HG02642 (cell line): ENCODE measurements around the gene C1orf159.
"Not testable (repeated sequence)": the region's sequence is repeated elsewhere in the genome, so short reads cannot be mapped to it uniquely, and the experiment has no call there.

Source experiments
- ATAC-seq: cut with Tn5 transposase; IDR thresholded peaks from one replicate; pipeline ENCODE4 v1.9.1; 2021; ENCODE audit warnings: mild to moderate bottlenecking; ENCODE audit not compliant: unreplicated experiment, poor library complexity

The C1orf159 gene

DNA sequence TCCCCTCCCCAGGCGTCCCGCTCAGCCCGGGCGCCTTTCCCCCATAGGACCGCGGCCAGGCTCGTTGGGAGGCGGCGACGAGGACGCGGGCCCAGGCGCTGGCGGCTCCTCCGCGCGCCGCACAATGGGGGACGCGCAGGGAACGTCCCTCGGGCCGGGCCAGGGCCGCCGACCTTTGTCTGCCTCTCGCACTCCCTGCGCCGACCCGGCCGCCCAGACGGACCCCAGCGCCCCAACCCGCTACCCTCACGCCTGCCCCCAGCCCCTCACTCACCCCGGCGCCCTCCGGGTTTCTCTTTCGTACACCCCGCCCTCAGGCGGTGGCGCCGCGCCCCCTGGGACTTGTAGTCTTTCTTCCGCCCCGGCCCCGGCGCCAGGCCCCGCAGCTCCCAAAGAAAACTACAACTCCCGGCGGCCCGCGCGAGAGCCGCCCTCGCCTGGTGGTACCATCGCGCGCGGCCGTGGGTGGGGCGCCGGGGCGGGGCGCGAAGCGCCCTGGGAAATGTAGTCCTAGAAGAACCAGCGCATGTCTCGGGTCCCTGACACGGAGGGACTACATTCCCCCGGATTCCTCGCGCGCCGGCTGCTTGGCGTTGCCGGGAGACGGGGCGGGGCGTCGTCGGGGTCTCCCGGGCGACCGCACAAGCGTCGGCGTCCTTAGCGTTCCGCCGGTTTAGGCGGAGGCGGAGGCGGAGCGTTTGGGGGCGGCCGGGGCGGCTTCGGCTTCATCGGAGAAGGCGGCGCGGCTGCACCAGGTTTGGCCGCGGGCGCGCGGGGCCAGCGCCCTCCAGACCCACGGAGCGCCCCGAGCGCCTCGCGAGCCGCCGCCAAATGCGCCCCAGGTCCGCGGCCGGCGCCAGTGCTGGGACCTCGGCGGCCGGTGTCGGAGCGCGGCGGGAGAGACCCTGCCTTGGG lies at the start of gene C1orf159:
C1orf159 (minus strand) TSS at position 304 of the 915 bp plus-strand sequence. CDS start 24,546 bp downstream, outside the sequence.
- ATAC-seq = peak; percentile 88

DNA sequence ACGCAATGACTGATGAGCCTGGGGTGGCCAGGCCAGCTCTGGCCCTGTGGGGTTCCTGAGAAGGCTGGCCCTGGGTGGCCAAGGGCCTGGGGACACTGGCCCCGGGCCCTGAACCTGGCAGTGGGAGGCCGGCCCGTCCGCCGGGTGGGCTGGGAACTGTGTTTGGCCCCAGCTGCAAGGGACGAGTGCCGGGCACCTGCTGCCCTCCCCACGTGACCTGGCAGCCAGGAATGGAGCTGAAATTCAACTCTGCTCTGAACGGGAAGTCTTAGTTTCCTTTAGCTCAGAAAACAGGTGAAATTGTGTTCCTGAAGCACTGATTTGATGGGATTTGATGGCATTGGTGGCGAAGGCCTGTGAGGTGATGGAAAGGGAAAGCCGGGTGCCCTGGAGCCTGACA lies 49.6 kb upstream of the C1orf159 start:
- no peak for ATAC-seq

DNA sequence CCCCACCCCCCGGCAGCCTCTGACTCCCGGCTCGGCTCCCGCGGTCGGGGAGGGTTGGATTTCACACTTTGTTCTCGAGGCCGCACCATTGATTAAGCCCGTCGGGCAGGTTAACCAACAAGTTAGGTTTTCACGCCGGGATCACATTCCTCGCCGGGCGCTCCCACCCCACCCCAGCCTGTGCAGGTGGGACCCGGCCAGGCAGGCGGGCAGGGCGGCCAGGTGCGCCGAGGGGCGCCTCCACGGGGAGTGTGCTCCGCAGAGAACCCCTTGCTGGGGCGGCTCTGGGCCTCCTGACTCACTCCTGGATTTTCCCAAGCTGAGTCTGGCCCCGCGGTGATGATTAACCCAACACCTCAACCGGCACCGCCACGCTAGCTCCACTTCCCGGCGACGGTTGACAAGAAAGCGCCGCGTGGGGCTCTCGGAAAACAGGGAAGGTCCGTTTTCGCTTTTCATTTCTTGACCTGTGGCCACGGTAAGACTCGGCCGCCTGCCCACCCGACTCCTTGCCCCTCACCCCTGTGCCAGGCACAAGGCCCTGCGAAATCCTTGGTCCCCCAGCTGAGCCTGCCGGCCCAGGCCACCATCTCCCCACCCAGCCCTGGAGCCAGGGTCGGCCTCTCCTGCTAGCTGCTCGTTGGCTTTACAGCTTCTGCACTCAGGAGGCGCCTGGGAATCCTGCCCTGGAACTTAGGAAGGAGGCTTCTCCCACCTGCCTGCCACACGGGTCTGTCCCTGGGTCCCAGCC lies 49.0 kb upstream of the C1orf159 start:
- no peak for ATAC-seq

DNA sequence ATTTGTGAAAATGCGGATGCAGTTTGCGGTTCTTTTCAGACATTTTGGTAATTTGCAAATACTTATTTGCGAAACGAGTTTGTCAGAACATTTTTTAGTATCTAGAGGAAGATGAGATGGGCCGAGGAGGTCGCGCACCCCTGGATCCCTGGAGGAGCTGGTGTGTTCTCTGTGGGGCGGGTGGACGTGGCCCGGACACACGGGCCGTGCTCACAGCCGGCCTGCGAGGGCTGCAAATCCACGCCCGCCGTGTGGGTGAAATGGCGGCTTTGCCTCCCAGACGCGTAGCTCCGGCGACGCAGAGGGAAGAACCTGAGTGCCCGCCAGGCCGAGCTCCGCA lies 48.4 kb upstream of the C1orf159 start:
- no peak for ATAC-seq

DNA sequence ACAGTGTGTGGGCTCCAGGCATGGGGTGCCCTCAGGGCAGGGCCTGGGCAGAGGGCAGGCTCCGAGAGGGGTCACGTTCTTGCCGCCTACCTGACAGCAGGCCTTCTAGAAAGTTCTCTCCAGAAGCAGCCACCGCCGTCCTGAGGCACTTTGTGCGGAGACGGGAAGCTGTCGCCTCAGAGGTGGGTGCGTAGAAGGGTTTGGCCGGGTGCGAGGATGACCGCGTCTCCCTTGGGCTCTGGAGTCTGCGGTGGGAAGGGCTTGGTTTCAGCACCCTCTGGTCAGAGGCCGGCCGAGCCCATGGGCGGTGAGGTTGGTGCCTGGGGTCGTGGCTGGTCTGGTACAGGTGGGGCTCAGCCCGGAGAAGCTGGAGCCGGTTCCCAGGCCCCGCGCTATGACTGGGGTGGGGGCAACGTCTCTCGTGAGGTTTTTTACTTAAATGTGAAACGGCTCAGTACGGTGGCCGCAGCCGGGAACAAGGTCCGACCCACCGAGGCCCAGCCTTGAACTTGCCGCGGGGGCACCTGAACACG lies 47.7 kb upstream of the C1orf159 start:
- ATAC-seq = no peak

DNA sequence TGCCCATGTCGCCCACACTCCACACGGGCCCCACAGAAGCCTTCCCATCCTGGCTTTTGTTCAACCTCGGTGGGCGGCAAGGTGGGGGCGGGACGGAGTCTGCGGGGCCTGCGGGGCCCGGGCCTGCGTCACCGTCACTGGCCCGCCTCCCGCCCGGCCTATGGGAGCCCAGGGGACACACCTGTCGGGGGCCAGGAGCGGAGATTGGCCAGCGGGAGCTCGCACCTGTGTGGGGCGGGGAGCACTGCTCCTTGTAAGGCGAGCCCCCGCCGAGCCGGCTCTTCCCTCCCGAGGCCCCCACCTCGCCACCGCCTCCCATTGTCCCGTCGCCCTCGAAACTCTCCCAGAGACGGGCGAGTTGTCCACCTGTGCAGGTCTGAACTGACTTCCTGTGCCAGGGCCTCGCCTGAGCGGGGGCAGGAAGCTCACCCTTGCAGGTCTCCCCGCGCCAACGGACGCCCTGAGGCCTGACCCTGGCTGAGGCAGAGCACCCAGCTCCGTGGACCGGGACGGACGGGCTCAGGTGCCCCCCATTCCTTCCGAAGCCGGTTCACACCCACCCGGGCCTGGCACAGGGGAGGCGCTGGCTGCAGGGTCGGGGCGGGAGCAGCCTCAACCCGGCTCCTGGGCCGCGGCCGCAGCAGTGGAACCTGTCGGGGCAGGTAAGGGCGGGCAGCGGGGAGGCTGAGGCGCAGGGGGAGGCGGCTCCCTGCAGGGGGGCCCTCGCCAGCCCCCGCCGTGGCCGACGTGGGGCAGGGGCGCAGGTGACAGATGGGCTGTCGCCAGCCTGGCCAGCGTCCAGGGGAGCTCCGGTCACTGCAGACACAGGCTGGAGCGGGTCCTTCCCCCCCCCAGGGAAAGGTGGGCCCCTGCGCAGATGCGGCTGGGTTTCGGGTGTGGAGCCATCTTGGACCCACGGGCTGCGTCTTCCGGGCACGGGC lies 47.0 kb upstream of the C1orf159 start:
- ATAC-seq = no peak

DNA sequence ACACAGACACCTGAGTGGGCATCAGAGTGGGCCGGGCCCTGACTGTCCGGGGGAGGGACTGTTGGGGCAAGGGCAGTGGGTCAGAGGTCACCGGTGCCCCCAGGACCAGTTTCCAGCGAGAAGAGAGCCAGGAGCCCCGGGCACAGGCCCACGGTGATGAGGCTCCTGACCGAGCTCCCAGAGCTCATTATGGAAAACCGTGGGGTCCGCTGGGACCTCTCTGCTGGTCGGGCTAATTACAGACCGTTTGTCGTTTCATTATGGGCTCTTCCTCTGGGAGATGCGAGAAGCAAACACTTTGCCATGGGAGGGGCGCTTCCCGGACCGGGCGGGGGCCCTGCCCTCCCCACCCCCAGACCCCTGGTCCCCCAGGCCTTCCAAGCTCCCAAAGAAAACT lies 45.8 kb upstream of the C1orf159 start:
- no peak for ATAC-seq

DNA sequence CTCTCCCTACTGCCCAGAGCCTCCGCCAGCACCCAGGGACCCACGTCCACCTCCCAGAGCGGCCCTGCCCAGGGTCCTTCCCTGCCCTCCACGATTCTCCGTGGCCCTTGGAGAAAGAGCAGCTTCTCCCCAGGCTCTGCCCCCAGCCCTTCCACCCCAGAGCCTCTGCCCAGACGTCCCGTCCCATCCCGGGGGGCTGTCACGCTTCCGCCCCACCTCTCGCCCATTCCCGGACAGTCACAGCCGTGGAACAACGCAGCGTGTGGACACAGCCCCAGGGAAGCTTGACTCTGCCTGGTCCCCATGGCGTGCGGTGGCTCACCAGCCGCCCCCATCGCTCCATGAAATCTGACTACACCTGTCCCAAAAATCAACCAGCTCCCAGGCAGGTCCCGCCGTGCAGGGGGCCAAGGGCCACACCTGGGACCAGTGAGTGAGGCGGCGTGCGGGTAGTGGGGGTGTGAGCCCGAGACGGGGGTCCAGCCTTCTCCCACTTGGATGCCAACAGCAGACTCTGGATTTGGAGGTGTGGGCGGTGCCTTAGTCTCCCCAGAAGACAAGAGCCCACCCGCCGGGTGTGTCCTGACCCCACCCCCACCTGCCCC lies 45.3 kb upstream of the C1orf159 start:
- no peak for ATAC-seq

DNA sequence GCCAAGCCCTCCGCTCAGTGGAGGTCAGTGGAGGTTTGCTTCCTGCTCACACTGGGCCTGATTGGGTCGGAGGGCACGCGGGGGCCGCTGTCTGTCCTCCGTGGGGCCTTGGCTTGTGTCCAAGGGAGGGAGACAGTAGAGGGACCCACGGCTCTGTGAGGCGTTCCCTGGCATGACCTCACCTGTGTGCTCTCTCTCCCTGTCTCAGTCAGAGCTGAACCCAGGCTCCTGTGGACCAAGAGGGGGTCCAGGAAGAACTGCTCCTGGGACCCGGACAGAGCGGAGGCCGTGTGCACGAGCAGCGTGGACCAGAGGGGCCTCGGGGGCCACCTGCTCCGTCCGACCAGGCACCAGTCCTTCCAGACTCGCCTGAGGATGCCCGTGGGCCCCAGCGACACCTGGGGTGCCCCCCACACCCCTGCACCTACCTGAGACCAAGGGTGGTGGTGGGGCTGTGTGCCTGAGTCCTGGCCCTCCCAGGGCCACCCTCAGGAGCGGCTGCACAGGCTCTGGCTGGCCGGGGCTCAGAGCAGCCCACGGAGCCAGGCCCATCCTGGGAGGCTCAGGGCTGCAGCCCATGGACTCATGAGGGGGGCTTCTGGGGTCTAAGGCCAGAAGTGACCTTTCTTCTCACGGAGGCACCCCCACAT lies 44.5 kb upstream of the C1orf159 start:
- ATAC-seq = no peak

DNA sequence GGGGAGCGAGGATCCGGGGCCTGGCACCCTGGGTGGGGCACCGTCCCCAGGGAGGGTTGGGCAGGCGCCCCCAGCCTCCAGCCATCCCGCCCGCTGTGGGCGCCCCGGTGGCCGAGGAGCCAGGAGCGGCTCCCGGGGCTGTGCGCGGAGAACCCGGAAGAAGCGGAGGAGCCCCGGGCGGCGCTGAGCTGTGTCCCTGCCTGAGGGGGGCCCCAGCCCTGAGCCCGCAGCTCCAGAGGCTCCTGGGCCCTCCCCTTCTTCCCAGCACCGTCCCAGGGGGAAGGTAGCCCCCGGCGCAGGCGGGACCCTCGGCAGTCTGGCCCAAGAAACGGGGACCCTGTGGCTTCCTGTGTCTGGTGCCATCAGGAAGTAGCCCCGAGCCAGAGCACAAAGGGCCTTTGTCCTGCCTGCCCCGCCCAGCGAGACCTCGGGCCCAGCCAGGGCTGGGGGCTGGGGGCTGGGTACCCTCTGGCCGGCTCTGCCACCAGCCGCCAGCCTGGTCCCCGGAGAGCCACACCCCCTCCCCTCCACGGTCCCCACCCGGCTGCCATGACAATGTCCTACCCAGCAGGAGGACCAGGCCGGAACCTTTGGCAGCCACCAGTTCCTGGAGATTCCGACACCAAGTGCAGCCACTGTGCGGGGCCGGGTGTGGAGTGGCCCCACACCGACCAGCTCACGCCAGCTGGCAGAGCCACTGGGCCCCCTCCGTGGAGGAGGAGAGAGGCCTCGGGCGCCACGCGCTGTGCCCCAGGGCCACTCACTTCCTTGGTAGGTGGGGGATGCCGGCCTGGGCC lies 42.2 kb upstream of the C1orf159 start:
- peak; percentile 44 for ATAC-seq

DNA sequence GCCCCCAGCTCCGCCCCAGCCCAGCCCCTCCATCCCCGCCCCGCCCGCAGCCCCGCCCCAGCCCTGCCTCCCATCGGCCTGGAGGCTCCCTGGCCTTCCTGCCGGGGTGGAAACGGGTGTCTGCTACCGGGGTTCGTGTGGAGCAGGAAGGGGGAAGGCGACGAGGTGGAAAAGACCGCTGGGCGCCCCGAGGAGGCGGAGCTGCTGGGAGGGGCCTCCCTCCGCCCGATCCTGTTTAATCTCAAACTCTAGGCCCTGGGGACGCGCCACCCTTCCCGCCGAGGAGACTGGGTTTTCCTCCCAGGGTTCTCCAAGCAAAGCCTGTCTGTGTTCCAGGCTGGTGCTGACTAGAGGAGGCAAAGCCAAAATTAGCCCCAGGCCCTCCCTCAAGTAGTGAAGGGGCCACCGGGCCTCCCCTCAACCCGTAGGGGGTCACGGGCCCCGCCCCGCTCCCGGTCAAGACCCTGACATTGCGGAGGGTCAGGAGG lies 41.6 kb upstream of the C1orf159 start:
- peak; percentile 49 for ATAC-seq

DNA sequence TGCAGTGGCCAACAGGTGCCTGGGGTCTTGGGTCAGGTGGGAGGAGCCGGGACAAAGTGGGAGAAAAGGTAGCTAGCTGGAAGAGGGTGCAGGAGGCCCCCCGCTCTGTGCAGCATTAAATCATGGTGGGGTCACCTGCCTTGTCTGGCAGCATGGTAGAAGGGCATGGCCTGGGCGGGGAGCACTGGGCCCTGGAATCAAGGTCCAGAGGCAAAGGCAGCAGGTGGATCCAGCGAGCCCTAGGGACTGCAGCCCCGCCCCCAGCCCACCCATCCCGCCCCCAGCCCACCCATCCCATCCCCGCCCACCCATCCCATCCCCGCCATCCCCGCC lies 41.1 kb upstream of the C1orf159 start:
- ATAC-seq = no peak

DNA sequence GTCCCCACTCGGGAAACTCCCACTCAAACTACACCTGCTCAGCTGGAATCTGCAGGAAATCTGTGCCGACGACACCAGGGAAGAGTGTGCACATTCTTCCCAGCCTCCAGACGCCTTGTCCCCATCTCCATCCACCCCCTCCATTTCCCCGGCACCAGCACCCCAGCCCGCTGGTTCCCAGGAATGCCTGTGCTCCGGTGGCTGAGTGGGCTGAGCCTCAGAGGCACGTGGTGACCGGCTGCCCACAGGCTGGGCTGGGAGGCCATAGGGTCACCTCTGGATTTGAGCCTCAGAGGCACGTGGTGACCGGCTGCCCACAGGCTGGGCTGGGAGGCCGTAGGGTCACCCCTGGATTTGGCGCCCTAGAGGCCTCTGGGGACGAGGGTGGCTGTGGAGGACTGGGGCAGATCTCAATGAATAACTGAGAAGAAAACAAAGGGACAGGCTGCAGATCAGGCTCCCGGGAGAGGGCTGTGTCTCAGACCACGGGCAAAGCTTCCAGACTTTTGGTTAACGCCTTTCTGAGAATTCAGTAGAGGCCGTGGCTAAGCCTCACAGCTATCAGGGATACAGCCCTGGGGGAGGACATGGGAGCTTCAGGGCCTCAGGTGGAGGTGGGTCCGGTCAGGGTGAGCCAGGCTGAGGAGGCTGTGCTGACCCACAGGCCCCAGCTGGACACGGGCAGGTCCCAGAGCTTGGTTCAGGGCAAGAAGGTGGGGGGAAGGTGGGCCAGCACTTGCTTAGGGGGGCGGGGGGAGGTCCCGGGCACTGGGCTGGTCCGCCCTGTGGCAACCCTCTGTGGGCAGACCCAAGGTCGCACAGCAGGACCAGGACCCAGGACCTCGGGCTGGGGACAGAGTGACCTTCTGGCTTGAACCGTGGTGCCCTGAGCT lies 40.5 kb upstream of the C1orf159 start:
- ATAC-seq = no peak

DNA sequence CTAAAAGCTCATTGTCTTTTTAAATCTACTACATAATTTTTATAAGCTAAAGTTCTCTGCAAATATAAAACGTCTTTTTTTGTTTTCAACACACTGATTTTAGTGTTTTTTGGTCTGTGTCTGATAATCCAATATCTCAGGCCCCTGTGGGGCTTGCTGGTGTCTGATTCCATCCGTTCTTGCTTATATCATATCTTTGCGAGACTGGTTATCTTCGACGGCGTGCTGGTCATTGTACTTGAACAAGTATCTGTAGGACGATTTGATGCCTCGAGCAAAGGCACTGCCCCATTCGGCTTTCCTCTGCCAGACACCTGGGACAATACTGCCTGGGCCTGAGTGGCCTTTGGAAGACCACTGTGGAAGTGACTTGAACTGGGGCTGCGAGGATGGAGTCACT lies 39.4 kb upstream of the C1orf159 start:
- ATAC-seq = no peak

DNA sequence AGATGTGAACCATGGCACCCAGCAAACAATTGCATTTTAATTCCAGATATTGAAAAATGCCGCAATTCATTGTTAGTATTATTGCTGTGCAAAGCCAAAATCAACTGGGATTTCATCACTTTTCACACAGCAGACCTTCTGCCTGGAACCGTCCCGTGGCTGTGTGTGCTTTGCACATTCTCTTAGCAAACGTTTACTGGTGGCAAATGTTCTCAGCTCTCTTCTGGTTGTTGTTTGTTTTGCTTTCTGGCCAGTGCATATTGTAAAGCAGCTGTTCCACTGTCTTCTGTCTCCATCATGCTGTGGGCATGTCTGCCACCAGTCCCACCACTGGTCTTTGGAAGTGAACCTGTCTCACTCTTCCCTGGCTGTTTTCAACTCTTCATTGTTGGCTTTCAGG lies 38.0 kb upstream of the C1orf159 start:
- no peak for ATAC-seq

DNA sequence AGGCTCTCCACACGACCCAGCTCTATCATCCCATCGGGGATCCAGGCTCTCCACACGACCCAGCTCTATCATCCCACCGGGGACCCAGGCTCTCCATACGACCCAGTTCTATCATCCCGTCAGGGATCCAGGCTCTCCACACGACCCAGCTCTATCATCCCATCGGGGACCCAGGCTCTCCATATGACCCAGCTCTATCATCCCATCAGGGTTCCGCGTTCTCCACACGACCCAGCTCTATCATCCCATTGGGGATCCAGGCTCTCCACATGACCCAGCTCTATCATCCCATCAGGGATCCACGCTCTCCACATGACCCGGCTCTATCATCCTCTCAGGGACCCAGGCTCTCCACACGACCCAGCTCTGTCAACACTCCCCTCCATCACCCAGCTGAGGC lies 37.3 kb upstream of the C1orf159 start:
- not testable (repeated sequence) for ATAC-seq

DNA sequence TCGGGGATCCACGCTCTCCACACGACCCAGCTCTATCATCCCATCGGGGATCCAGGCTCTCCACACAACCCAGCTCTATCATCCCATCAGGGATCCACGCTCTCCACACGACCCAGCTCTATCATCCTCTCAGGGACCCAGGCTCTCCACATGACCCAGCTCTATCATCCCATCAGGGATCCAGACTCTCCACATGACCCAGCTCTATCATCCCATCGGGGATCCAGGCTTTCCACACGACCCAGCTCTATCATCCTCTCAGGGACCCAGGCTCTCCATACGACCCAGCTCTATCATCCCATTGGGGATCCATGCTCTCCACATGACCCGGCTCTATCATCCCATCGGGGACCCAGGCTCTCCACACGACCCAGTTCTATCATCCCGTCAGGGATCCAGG lies 36.5 kb upstream of the C1orf159 start:
- ATAC-seq = not testable (repeated sequence)

DNA sequence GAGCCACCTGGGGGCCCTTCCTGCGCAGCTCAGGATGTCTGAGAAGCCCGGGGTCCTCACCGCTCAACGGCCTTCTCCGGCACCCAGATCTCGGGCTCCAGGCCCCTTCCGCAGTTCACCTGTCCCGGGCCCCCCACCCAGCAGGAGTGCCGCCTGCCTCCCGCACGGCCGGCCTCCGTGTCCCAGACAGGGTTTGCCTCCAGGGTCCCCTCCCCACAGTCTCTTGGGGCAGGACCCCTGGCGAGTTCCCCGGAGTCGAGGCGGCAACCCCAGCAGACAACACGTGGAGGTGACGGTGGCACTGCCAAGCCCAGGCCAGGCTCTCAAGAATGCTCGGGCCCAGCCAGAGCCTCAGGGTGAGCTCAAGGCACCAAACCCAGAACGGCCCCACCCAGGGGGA lies 35.4 kb upstream of the C1orf159 start:
- ATAC-seq = no peak
